ENCODE results near the gene WAPL.

DNA sequence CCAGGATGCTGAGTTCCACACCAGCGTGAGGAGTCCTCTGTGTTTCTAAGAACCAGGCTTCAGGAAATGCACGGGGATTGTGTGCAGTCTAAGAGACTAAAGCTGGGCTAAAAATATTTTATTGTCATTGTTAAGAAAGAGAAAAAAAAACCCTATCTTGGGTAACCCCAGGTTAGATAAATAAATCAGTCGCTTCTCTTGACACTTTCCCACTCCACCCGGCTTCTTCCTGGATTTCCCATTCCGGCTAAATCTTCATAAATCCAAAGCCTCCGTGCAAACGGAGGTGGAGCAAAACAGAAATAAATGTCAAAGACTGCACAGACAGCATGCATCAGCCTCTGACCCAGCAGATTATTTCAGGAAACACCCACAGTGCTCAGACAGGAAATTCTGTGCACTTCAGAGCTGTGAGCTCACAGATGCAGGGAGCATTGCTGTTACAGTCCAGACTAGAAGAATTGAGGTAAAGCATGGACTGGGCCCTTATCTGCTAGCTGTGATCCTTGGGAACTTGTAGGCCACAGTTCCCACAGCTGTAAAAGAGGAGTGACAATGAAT is 110.2 kb downstream of the WAPL start:
- TF ChIP-seq, protein P1, sequence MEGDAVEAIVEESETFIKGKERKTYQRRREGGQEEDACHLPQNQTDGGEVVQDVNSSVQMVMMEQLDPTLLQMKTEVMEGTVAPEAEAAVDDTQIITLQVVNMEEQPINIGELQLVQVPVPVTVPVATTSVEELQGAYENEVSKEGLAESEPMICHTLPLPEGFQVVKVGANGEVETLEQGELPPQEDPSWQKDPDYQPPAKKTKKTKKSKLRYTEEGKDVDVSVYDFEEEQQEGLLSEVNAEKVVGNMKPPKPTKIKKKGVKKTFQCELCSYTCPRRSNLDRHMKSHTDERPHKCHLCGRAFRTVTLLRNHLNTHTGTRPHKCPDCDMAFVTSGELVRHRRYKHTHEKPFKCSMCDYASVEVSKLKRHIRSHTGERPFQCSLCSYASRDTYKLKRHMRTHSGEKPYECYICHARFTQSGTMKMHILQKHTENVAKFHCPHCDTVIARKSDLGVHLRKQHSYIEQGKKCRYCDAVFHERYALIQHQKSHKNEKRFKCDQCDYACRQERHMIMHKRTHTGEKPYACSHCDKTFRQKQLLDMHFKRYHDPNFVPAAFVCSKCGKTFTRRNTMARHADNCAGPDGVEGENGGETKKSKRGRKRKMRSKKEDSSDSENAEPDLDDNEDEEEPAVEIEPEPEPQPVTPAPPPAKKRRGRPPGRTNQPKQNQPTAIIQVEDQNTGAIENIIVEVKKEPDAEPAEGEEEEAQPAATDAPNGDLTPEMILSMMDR (IDR thresholded peaks at IDR 0.05): no peak
- TF ChIP-seq POLR2A (IDR thresholded peaks at IDR 0.05): no peak
